Stimulated activated CD4-positive, alpha-beta T cell treated with anti-CD3 and anti-CD28 coated beads, Interleukin-12 subunit alpha, Interleukin-12 subunit beta, amount 100 ng/mL, for 4 hours (primary cell): ENCODE results near the gene KRTAP5-9.
"Not testable (repeated sequence)": the region's sequence is repeated elsewhere in the genome, so short reads cannot be mapped to it uniquely, and the experiment has no call there.

Source experiments
- DNase-seq: peaks from one replicate; pipeline ENCODE4 v3.0.0-alpha.2; 2020

Gene KRTAP5-9

GRCh38 chr11:71548120-71548519 is at the start of gene KRTAP5-9:
TSS of gene KRTAP5-9 (plus strand) at chr11:71548420. CDS start at chr11:71548658, 238 bp downstream.
- DNase-seq: no peak

GRCh38 chr11:71499125-71499524 is 49.1 kb upstream of the KRTAP5-9 start:
- no peak for DNase-seq

- no peak for DNase-seq
Measured at GRCh38 chr11:71499546-71499945, 48.7 kb upstream of the KRTAP5-9 start.

GRCh38 chr11:71500601-71501021 is 47.6 kb upstream of the KRTAP5-9 start:
- DNase-seq: no peak

GRCh38 chr11:71501071-71501985 is 46.9 kb upstream of the KRTAP5-9 start:
- DNase-seq: no peak

- DNase-seq: no peak
Measured at GRCh38 chr11:71502026-71502425, 46.2 kb upstream of the KRTAP5-9 start.

GRCh38 chr11:71502871-71503435 is 45.3 kb upstream of the KRTAP5-9 start:
- DNase-seq: no peak

GRCh38 chr11:71504531-71504930 is 43.7 kb upstream of the KRTAP5-9 start:
- no peak for DNase-seq

- no peak for DNase-seq
Measured at GRCh38 chr11:71505001-71505400, 43.2 kb upstream of the KRTAP5-9 start.

- no peak for DNase-seq
Measured at GRCh38 chr11:71505781-71506180, 42.4 kb upstream of the KRTAP5-9 start.

GRCh38 chr11:71507102-71507501 is 41.1 kb upstream of the KRTAP5-9 start:
- DNase-seq: no peak

GRCh38 chr11:71518506-71519471 is 29.4 kb upstream of the KRTAP5-9 start:
- DNase-seq: no peak

GRCh38 chr11:71519546-71519945 is 28.7 kb upstream of the KRTAP5-9 start:
- DNase-seq: no peak

- no peak for DNase-seq
Measured at GRCh38 chr11:71525188-71525937, 22.9 kb upstream of the KRTAP5-9 start.

GRCh38 chr11:71525938-71526495 is 22.2 kb upstream of the KRTAP5-9 start:
- no peak for DNase-seq

GRCh38 chr11:71526796-71527575 is 21.2 kb upstream of the KRTAP5-9 start, which contains the start of gene KRTAP5-7:
TSS of gene KRTAP5-7 (plus strand) at chr11:71527267. CDS start at chr11:71527301, 34 bp downstream.
- DNase-seq: not testable (repeated sequence)

- no peak for DNase-seq
Measured at GRCh38 chr11:71527576-71528210, 20.5 kb upstream of the KRTAP5-9 start.

- no peak for DNase-seq
Measured at GRCh38 chr11:71530602-71531001, 17.6 kb upstream of the KRTAP5-9 start.

GRCh38 chr11:71532036-71532610 is 16.1 kb upstream of the KRTAP5-9 start:
- DNase-seq: no peak
